HG03175 (cell line): ENCODE measurements around the gene VDR.

Source experiments
- ATAC-seq: cut with Tn5 transposase; IDR thresholded peaks from one replicate; pipeline ENCODE4 v1.9.1; 2021; ENCODE audit warnings: mild to moderate bottlenecking, moderate library complexity; ENCODE audit not compliant: unreplicated experiment

The VDR gene

GRCh38 chr12:47834199-47834903 is 70.4 kb downstream of the VDR start:
- ATAC-seq, result no peak

GRCh38 chr12:47833591-47834012 is 71.2 kb downstream of the VDR start:
- no peak for ATAC-seq

DNA sequence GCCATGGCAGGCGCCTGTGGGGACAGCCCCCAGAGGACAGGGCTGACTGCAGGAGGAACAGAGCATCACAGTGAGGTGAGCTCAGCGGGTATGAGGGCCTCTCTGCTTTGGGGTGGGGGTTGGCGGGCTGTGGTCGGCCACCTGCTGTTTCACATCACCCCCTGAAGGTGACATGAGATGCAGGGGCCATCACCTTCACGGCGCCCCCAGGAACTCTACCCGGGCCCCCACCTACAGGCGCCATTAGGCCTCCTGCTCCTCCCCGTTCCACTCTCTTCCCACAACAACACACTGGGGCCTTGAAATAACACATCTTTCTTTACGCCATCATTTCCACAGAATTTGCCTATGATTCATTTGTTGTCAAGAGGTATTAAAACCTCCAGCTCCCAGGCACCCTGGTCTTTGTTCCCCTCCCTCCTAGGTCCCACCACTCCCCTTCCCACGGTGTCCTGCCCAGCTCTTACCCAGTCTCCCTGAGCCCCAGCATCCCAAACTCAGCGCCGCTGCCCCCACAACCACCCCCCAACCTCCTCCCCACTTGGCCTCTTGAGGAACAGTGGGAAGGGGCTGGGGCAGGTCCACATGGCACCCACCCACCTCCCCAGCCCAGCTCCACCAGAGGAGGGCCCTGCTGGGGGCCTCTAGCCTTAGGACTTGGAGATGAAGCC is 72.4 kb downstream of the VDR start:
- no peak for ATAC-seq

DNA sequence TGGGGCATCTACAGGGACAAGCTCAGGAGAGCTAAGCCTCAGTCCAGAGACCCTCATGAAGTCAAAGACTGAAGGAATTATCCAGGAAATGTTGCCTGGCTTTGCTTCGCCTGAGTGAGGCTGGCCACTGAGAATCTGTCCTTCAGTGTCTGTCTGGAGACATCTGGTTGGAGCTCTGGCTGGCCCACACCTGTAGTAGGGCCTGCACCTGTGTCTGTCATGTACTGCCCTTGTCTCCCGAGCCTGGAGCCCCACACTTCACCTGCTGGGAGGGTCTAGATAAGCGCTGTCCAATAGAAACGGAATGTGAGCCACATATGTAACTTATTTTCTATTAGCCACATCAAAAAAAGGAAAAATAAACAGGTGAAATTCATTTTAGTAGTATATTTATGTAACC is 75.2 kb downstream of the VDR start:
- no peak for ATAC-seq

- no peak for ATAC-seq
Observed at GRCh38 chr12:47828976-47829482, 75.8 kb downstream of the VDR start.

DNA sequence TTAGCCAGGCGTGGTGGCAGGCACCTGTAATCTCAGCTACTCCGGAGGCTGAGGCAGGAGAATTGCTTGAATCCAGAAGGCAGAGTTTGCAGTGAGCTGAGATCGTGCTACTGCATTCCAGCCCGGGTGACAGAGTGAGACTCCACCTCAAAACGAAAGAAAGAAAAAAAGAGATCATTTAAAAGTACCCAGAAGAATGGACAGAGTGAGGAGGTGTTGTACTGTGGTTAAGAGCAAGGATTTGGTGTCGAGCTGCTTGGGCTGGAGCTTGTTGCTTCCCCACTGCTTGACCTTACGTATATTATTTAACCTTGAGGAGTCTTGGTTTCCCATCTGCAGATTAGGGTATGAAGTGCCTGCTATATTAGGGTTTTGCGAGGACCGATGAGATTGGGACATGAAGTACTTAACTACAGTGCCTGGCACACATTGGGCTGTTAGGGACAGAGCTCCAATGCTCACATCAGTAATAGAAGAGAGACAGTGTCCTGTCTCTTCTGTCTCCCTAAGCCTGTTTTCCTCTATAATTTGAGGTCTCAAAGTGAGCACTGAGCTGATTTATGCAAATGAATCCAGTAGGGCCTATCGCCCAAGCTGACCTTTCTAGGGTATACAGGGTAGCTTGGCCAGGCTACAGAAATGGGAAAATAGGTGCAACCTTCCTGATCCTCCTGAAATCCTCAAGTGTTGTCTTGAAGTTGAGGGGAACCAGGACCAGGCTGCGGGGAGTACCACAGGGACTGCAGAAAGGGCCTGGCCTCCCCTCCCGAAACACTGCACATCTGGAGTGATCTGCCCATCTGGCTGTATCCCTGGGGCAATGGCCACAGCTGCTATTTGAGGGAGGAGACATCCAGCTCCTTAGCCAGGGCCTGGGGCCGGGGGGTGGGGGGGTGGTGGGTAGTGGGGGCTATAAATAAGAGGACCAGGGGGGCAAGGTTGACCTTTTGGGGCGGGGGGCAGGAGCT is 76.5 kb downstream of the VDR start:
- no peak for ATAC-seq

DNA sequence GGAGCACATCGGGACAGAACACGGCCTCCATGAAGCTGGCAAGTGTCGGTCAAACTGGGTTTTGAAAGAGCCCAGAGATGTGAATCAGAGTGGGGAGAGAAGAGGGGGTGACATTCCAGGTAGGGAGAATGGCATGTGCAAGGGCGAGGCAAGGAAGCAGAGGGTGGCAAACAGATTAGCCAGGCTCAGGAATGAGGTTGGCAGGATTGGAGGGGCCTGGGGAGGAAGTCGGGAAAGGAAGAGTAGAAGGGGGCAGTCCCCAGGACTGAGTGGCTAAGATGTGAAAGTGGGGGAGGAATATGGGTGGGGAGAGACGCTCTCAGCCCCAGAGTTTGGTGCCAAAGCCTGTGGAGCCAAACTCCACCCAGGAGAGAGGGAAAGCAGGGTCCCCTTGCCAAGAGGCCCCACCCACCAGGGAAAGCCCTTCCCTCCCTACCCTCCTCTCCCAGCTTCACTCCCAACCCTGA is 79.6 kb downstream of the VDR start:
- no peak for ATAC-seq

DNA sequence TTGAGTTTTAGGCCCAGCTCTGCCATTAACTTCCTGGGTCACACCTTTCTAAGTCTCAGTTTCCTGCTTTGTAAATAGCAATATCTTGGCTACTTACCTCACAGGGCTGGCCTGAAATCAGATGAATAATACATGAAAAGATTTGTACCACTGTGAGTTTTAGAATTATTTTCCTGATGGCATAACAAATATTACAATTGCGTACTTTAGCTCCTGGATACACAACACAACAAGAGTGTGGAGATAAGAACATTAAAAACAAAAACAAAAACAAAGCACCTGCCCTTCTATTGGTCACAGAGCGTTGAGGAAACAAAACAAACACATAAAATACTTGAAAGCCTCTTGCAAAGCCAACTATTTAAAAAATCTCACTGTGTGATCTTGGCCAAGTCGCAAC is 80.2 kb downstream of the VDR start:
- no peak for ATAC-seq

DNA sequence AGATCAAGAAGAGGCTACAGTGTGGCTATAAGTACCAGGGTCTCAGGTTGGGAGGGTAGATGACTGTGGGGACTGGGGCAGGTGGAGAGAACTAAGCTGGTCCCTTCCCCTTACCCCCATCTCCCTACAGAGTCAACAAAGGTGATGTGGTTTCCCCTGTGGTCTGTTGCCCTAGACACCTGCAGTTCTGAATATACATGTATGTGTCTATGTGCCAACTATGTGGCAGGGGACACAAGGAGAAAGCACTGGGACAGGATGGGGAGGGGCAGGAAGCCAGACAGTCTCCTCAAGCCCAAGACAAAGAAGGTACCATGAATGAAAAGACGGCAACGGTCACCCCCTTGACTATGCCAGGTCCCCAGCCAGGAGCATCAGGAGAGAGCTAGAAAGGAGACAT is 80.6 kb downstream of the VDR start:
- ATAC-seq, result no peak

DNA sequence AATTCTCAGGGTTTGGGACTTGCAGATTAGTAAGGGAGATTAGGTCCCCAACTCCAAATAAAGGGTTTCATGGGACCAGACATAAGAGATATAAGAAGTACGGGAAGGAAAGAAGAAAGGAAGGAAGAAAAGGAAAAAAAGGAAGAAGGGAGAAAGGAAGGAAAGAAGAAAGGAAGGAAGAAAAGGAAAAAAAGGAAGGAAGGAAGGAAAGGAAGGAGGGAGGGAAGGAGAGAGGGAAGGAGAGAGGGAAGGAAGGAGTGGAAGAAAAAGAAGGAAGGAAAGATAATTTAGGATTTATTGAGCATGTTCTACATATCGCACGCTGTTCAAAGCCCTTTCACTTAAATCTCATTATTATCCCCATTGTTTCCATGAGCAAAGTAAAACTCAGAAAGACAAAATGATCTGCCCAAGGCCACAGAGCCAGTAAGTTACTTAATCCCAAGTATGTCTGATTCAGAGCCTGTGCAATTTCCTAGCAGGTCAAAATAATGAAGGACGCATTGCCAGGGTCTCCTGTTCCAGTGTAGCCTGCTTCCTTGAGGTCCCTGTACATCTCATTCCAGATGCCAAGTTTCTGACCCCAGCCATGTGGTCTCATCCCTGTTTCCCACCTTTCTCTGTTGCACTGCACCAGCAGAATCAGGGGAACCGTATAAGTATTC is 81.2 kb downstream of the VDR start:
- no peak for ATAC-seq

DNA sequence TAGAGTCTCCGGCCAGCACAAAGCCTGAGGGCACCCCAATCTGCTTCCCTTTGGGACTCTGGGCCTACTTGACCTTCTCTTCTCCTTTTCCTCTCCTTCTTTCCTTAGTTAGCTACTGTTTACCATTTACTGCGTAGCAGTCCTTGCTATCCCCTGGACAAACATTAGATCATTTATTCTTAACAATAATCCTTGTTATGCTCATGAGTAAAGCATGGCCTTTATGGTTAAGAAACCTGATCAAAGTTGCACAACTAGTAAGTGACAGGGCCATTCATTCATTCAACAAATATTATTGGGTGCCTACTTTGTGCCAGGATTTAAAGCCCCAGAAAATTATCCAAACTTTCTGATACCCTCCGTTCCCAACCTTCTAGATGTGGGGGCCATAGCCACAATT is 81.9 kb downstream of the VDR start:
- ATAC-seq, result no peak

- no peak for ATAC-seq
Observed at GRCh38 chr12:47822401-47822800, 82.4 kb downstream of the VDR start.

- ATAC-seq, result no peak
Observed at GRCh38 chr12:47821346-47821706, 83.5 kb downstream of the VDR start.

DNA sequence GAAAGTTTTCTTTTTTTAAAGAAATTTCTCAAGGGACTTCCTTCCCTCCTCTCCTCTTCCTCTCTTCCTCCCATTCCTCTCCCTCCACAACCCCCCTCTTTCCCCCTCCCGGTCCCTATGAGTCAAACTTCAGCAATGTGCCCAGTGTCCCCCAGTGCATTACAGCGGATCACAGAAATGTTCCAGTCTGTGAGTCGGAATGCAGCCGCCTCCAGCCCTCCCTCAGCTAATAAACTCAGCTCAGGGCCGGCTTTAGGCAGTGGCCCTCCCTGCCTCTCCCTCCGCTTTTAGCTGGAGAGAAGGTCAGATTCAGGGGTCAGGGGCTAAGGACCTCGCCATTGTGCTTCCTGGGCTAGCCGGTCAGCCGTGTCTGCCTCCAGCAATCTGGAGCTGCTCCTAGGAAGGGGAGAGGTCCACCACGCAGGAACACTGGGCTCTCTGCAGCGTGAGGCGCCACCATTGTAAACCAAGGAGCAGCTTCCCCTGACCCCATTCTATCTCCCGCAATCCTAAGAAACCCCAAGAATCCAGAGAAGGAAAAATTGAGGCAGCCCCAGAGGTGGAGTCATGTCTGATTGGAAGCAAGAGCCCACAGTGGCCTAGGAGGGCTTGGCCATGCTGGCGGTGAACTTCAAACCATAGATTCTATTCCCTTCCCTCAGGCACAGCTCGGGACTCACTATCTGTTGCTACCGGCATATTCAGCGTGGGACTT is 84.0 kb downstream of the VDR start:
- no peak for ATAC-seq

DNA sequence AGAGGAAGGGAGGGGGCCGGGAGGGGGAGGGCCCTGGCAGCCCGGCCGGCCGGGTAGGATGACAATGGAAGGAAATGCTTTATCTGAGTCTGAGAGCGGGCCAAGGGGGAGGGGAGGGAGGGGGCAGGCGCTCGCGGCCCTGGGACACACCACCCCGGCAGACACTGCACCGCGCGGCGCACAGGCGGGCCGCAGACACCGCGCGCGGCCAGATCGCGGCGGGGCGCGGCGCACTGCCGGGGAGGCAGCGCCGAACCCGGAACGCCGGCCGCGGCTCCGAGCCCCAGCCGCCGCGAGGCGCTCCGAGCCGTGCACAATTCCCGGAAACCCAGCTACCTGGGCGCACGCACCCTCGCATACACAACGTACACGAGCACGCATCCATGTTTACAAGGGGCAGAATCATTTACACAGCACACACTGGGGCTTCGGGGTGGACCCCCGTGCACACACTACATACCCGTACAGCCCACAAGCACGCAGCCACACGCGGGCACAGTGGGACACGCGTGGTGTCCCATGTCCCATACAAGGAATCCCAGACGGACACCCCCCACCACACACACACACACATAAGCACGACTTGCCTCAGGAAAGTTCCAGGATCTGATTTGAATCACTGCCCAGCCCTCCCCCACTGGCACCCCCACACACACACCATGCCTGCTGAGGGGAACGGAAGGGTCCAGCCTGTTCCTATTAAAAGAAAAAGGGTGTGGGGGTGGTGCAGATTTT is 84.7 kb downstream of the VDR start, which contains the start of gene HDAC7:
Gene HDAC7 (minus strand): TSS at position 8 of the 735 bp plus-strand sequence. CDS start 118 bp downstream, outside the sequence.
- ATAC-seq, result peak; percentile 53

DNA sequence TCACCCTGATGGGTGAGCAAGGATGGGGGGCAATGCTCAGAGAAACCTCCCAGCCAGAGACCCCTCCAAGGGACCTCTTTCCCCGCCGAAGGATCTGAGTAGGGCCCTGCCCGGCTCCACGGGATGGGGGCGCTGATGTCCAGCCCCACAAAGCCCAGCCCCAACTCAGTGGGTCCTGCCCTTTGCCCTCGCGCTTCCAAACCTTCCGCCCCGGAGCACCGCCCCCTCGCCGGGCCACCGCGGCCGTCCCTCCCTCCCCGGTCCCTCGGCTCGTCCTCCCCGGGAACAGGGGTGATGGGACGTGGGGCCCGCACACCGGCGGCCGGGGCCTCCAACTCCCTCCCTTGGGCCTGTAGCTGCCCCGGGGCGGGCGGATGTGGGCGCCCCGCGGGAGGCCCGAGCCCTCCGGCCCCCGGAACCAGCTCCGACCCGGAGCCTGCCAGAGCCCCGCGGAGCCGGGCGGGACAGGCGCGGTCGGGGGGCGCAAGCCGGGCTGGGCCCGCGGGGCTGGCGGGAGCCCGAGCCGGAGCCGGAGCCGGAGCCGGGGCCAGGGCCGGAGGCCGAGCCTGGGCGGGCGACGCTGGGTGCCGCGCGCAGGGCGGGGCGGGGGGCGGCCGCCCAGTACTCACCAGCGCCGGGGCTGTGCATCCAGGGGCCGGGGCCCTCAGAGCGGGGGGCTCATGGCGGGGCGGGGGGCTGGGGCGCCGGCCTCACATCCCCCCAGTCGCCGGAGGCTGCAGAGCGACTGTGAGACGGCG is 85.5 kb downstream of the VDR start:
- ATAC-seq, result peak; percentile 33

DNA sequence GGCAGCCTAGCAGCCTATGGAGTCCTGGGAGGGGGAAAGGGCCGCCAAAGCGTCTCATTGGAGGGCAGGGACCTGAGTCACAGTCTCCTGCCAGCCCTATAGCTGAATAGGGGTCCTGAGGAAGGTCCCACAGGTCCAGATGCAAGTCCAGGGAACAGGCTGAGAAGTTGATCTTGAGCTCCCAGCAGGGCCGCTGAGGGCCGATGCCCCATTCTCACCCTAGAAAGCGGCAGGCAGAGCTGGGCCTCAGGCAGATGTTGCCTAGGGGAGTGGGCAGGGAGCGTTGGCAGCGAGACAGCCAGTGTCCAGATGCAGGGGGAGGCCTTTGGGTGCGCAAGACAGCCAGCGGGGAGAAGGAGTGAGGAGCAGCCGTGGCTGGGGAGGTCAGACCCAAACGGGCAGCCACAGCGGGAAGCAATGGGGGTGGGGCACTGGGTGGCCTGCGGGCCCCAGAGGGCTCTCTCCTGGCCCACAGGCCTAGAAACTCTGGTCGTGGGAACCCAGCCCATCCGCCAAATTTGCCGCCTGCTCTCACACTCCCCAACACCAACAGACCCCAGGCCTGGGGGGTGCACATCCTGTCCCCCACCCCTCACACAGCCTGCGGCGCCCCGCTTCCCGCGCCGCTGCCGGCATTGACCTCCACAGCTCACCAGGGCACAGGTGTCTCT is 86.2 kb downstream of the VDR start:
- peak; percentile 19 for ATAC-seq

- ATAC-seq, result no peak
Observed at GRCh38 chr12:47818007-47818376, 86.8 kb downstream of the VDR start.
